Liver (tissue), 9 donors: ENCODE results near the gene AOPEP. TPM values are rescaled to one million over a fixed set of nuclear protein-coding genes. Genes with fewer than 3 reads are reported as not detected.
"Not testable (repeated sequence)": the region's sequence is repeated elsewhere in the genome, so short reads cannot be mapped to it uniquely, and the experiment has no call there.

Experiments used
- DNase-seq: peaks from one replicate; pipeline ENCODE4 v3.0.0-alpha.2; 2017; ENCODE audit warnings: low spot score
- H3K27ac ChIP-seq, 2 donors: one replicate each; pipeline ENCODE4 v1.7.0; 2013; ENCODE audit warnings: inconsistent platforms in 2 of 2, low read length in 2 of 2, control low read depth in 1 of 2, low read depth in 1 of 2, mild to moderate bottlenecking in 1 of 2
- H3K27me3 ChIP-seq, 4 donors: one replicate each; pipeline versions ENCODE4 v1.6.1 to v1.7.0; 2013; ENCODE audit warnings: low read length in 3 of 4, inconsistent platforms in 1 of 4, mild to moderate bottlenecking in 1 of 4, moderate library complexity in 1 of 4; ENCODE audit not compliant: control insufficient read depth in 4 of 4, insufficient read depth in 4 of 4
- H3K36me3 ChIP-seq, 4 donors: one replicate each; pipeline versions ENCODE4 v1.6.1 to v1.7.0; 2013; ENCODE audit warnings: low read length in 3 of 4, mild to moderate bottlenecking in 3 of 4, low read depth in 1 of 4, moderate library complexity in 1 of 4; ENCODE audit not compliant: control insufficient read depth in 4 of 4, insufficient read depth in 3 of 4
- H3K4me1 ChIP-seq, 4 donors: one replicate each; pipeline versions ENCODE4 v1.6.1 to v1.7.0; 2013; ENCODE audit warnings: low read length in 3 of 4, mild to moderate bottlenecking in 3 of 4, moderate library complexity in 1 of 4; ENCODE audit not compliant: control insufficient read depth in 4 of 4, insufficient read depth in 4 of 4
- H3K4me3 ChIP-seq, 3 donors: one replicate each; pipeline versions ENCODE4 v1.6.1 to v1.7.0; 2013; ENCODE audit warnings: low read length in 3 of 3, control low read depth in 1 of 3, low read depth in 1 of 3, mild to moderate bottlenecking in 1 of 3
- H3K9ac ChIP-seq, 2 donors: one replicate each; pipeline ENCODE4 v1.7.0; 2013; ENCODE audit warnings: low read length in 2 of 2, mild to moderate bottlenecking in 2 of 2, moderate library complexity in 2 of 2, control low read depth in 1 of 2, low read depth in 1 of 2
- H3K9me3 ChIP-seq, 4 donors: one replicate each; pipeline versions ENCODE4 v1.6.1 to v1.7.0; 2013; ENCODE audit warnings: low read length in 3 of 4; ENCODE audit not compliant: control insufficient read depth in 4 of 4
- ATF3 ChIP-seq: IDR thresholded peaks from 2 replicates; pipeline ENCODE4 v1.6.1; 2016; ENCODE audit warnings: antibody characterized with exemption
- EGR1 ChIP-seq, 2 donors: IDR thresholded peaks; 2 replicates each; pipeline ENCODE4 v1.6.1; 2016 to 2018; ENCODE audit warnings: antibody characterized with exemption in 2 of 2, low read depth in 2 of 2
- FOXA1 ChIP-seq: IDR thresholded peaks from 2 replicates; pipeline ENCODE4 v1.6.1; 2016; ENCODE audit warnings: antibody characterized with exemption
- FOXA2 ChIP-seq: IDR thresholded peaks from 2 replicates; pipeline ENCODE4 v1.6.1; 2016; ENCODE audit warnings: antibody characterized with exemption
- GABPA ChIP-seq, 2 donors: IDR thresholded peaks in 1 of 2; conservative IDR thresholded peaks in 1 of 2; 2 replicates each; pipeline ENCODE4 v1.6.1; 2016; ENCODE audit warnings: antibody characterized with exemption in 2 of 2, mild to moderate bottlenecking in 1 of 2, moderate library complexity in 1 of 2
- HNF4A ChIP-seq, 2 donors: conservative IDR thresholded peaks; 2 replicates each; pipeline ENCODE4 v1.6.1; 2016; ENCODE audit warnings: antibody characterized with exemption in 2 of 2, mild to moderate bottlenecking in 2 of 2
- HNF4G ChIP-seq: IDR thresholded peaks from 2 replicates; pipeline ENCODE4 v1.6.1; 2016; ENCODE audit warnings: antibody characterized with exemption
- JUND ChIP-seq, 2 donors: IDR thresholded peaks; 2 replicates each; pipeline ENCODE4 v1.6.1; 2016; ENCODE audit warnings: antibody characterized with exemption in 2 of 2
- MAX ChIP-seq: IDR thresholded peaks from 2 replicates; pipeline ENCODE4 v1.6.1; 2016; ENCODE audit warnings: antibody characterized with exemption
- NR2F2 ChIP-seq: IDR thresholded peaks from 2 replicates; pipeline ENCODE4 v1.6.1; 2016; ENCODE audit warnings: antibody characterized with exemption
- RAD21 ChIP-seq, 2 donors: IDR thresholded peaks; 2 replicates each; pipeline ENCODE4 v1.6.1; 2016; ENCODE audit warnings: antibody characterized with exemption in 2 of 2, mild to moderate bottlenecking in 2 of 2
- REST ChIP-seq: IDR thresholded peaks from 2 replicates; pipeline ENCODE4 v1.6.1; 2016; ENCODE audit warnings: antibody characterized with exemption, mild to moderate bottlenecking
- SP1 ChIP-seq: IDR thresholded peaks from 2 replicates; pipeline ENCODE4 v1.6.1; 2018; ENCODE audit warnings: antibody characterized with exemption, mild to moderate bottlenecking
- YY1 ChIP-seq: IDR thresholded peaks from 2 replicates; pipeline ENCODE4 v1.6.1; 2016; ENCODE audit warnings: antibody characterized with exemption, mild to moderate bottlenecking
- ZBTB33 ChIP-seq: IDR thresholded peaks from 2 replicates; pipeline ENCODE4 v1.6.1; 2016; ENCODE audit warnings: antibody characterized with exemption
- WGBS: extraction: QIAGEN DNeasy Blood & Tissue Kit; methylation state at CpG from one replicate; pipeline ENCODE4 v1.1.7; 2013; 5-methylcytosine and 5-hydroxymethylcytosine counted together
- polyA plus RNA-seq, 2 donors: library from polyadenylated mRNA; stranded (reverse) in 1 of 2; unstranded in 1 of 2; fragments of 200-250 nt in 1 of 2; fragments of >200 nt in 1 of 2; fragmentation: Nextera tagmentation in 1 of 2; extraction: Ambion mirVana in 1 of 2; gene quantifications; one replicate each; pipeline versions ENCODE4 v1.2.1 to v1.2.3, GENCODE V29; 2013 to 2015
- total RNA-seq, 2 donors: library from RNA; depleted of rRNA; stranded (reverse); fragments of >200 nt; gene quantifications; one replicate each; pipeline ENCODE4 v1.2.3, GENCODE V29; 2014
- donor health status: healthy.
- donor health status: healthy.
- donor health status: healthy.
- donor health status: healthy.
- donor health status: healthy.

AOPEP gene
- total and polyA plus RNA-seq, 4 donors: 22.2 to 77.1 (median 34.8) TPM

- TF ChIP-seq HNF4A (conservative IDR thresholded peaks at IDR 0.05) (no peak), ZBTB33 (no peak), RAD21 (IDR thresholded peaks at IDR 0.05) (no peak)
These were observed 120.2 kb downstream of the AOPEP start (continued) for GRCh38 chr9:94846739-94847138.

GRCh38 chr9:94847486-94847885 lies 121.0 kb downstream of the AOPEP start:
- Histone ChIP-seq H3K27ac (no peak overlapping the region), H3K9ac (no peak overlapping the region), H3K4me1 (no peaks in the 10 kb centered on the region), H3K4me3 (no peak overlapping the region), H3K27me3 (no peaks in the 10 kb centered on the region), H3K9me3 (no peaks in the 10 kb centered on the region), H3K36me3 (no peaks in the 10 kb centered on the region)
- 66% methylated on average over 3 of the region's 3 CpGs for WGBS
- DNase-seq: no peak
- TF ChIP-seq FOXA2 (no peak), JUND (IDR thresholded peaks at IDR 0.05) (no peak), RAD21 (IDR thresholded peaks at IDR 0.05) (no peak), FOXA1 (no peak), NR2F2 (no peak), REST (no peak)

- not testable (repeated sequence) for H3K9ac ChIP-seq, DNase-seq, H3K9me3 ChIP-seq
These were observed 122.3 kb downstream of the AOPEP start for GRCh38 chr9:94848791-94849190.

GRCh38 chr9:94850540-94851434 lies 124.3 kb downstream of the AOPEP start:
- Histone ChIP-seq H3K36me3 (no peaks in the 10 kb centered on the region), H3K9me3 (no peaks in the 10 kb centered on the region), H3K4me3 (no peak overlapping the region), H3K9ac (no peak overlapping the region), H3K27ac (no peak overlapping the region), H3K27me3 (no peaks in the 10 kb centered on the region), H3K4me1 (peaks cover 0 to 6% (median 2%) of the 10 kb centered on the region in 4 donors)
- 92% methylated on average over 14 of the region's 14 CpGs for WGBS
- DNase-seq: no peak
- TF ChIP-seq EGR1 (IDR thresholded peaks at IDR 0.05; ENCODE audit: low read depth in 2 of 2) (no peak), ZBTB33 (no peak), GABPA (IDR thresholded peaks at IDR 0.05 in 1 of 2, conservative IDR thresholded peaks at IDR 0.05 in 1 of 2) (no peak), RAD21 (IDR thresholded peaks at IDR 0.05) (no peak), HNF4G (no peak), YY1 (no peak), FOXA2 (no peak), FOXA1 (no peak), SP1 (no peak), MAX (no peak), HNF4A (conservative IDR thresholded peaks at IDR 0.05) (no peak), JUND (IDR thresholded peaks at IDR 0.05) (no peak), ATF3 (no peak)

More at GRCh38 chr9:94848791-94849190, 122.3 kb downstream of the AOPEP start:
- H3K27me3 ChIP-seq, H3K36me3 ChIP-seq, H3K4me1 ChIP-seq, H3K27ac ChIP-seq, H3K4me3 ChIP-seq: not testable (repeated sequence)
- 97% methylated on average over 10 of the region's 10 CpGs for WGBS
